WTC11 (cell line): ENCODE measurements around the gene MORN2. TPM values are rescaled to one million over a fixed set of nuclear protein-coding genes. Genes with fewer than 3 reads are reported as not detected.

Source experiments
- ATAC-seq: fragments of 200-7000 bp; cut with Tn5 transposase; 2 replicates; pipeline ENCODE4 v1.10.0; 2021; ENCODE audit warnings: mild to moderate bottlenecking, moderate library complexity
- CTCF ChIA-PET: fragments of 300-600 bp; sonication (Branson Sonifier 250); formaldehyde crosslinking; loops from one replicate; lab custom pipeline; 2021; ENCODE audit warnings: antibody characterized with exemption; lab: Charles Lee
- POLR2A ChIA-PET: fragments of 350-600 bp; sonication (Branson Sonifier 250); formaldehyde crosslinking; loops from one replicate; lab custom pipeline; 2021; ENCODE audit warnings: antibody characterized with exemption; lab: Charles Lee
- DNase-seq: peaks from one replicate; pipeline ENCODE4 v3.0.0; 2021; ENCODE audit warnings: low spot score
- H3K27ac Mint-ChIP-seq: 2 replicates; pipeline ENCODE4 v1.8.0; 2021; ENCODE audit warnings: mixed read lengths
- H3K27me3 Mint-ChIP-seq: 2 replicates; pipeline ENCODE4 v1.8.0; 2021; ENCODE audit warnings: low read depth, mild to moderate bottlenecking, moderate library complexity, mixed read lengths
- H3K36me3 Mint-ChIP-seq: 2 replicates; pipeline ENCODE4 v1.8.0; 2021; ENCODE audit warnings: mixed read lengths
- H3K4me1 Mint-ChIP-seq: 2 replicates; pipeline ENCODE4 v1.8.0; 2022; ENCODE audit warnings: mixed read lengths
- H3K4me3 Mint-ChIP-seq: 2 replicates; pipeline ENCODE4 v1.8.0; 2021; ENCODE audit warnings: mild to moderate bottlenecking, moderate library complexity, mixed read lengths
- H3K9me3 Mint-ChIP-seq: 2 replicates; pipeline ENCODE4 v1.8.0; 2021; ENCODE audit warnings: mixed read lengths
- ARID4B ChIP-seq: sonication (generic); formaldehyde crosslinking; IDR thresholded peaks from 2 replicates; pipeline ENCODE4 v1.8.0; 2023; ENCODE audit warnings: missing genetic modification reagents, mild to moderate bottlenecking, borderline replicate concordance
- ATF2 ChIP-seq: sonication (generic); formaldehyde crosslinking; IDR thresholded peaks from 2 replicates; pipeline ENCODE4 v1.8.1; 2022; ENCODE audit warnings: low read depth, missing genetic modification reagents, borderline replicate concordance
- CBFB ChIP-seq: sonication (generic); formaldehyde crosslinking; IDR thresholded peaks from 2 replicates; pipeline ENCODE4 v1.8.1; 2022; ENCODE audit warnings: mild to moderate bottlenecking, low read depth, missing genetic modification reagents
- CREM ChIP-seq: sonication (generic); formaldehyde crosslinking; IDR thresholded peaks from 2 replicates; pipeline ENCODE4 v1.8.1; 2022; ENCODE audit warnings: mild to moderate bottlenecking, missing genetic modification reagents, moderate library complexity
- CTCF ChIP-seq: fragments of 200-600 bp; IDR thresholded peaks from 2 replicates; pipeline ENCODE4 v1.8.0; 2022; ENCODE audit warnings: antibody characterized with exemption
- FOXP1 ChIP-seq: sonication (generic); formaldehyde crosslinking; IDR thresholded peaks from 2 replicates; pipeline ENCODE4 v1.8.0; 2022; ENCODE audit warnings: missing genetic modification reagents, mild to moderate bottlenecking, moderate library complexity, borderline replicate concordance
- GABPB1 ChIP-seq: sonication (generic); formaldehyde crosslinking; IDR thresholded peaks from 2 replicates; pipeline ENCODE4 v1.8.1; 2023; ENCODE audit warnings: mild to moderate bottlenecking, missing genetic modification reagents
- IRF2 ChIP-seq: sonication (generic); formaldehyde crosslinking; IDR thresholded peaks from 2 replicates; pipeline ENCODE4 v1.8.0; 2022; ENCODE audit warnings: low read depth, missing genetic modification reagents, borderline replicate concordance
- NFYB ChIP-seq: sonication (generic); formaldehyde crosslinking; conservative IDR thresholded peaks from 2 replicates; pipeline ENCODE4 v1.8.0; 2022; ENCODE audit warnings: low read depth, missing genetic modification reagents
- NR2C2 ChIP-seq: sonication (generic); formaldehyde crosslinking; IDR thresholded peaks from 2 replicates; pipeline ENCODE4 v1.8.0; 2022; ENCODE audit warnings: mild to moderate bottlenecking, missing genetic modification reagents
- SMAD3 ChIP-seq: sonication (generic); formaldehyde crosslinking; IDR thresholded peaks from 2 replicates; pipeline ENCODE4 v1.8.0; 2022; ENCODE audit warnings: missing genetic modification reagents, mild to moderate bottlenecking, borderline replicate concordance
- TCF7 ChIP-seq: sonication (generic); formaldehyde crosslinking; IDR thresholded peaks from 2 replicates; pipeline ENCODE4 v1.8.0; 2022; ENCODE audit warnings: mild to moderate bottlenecking, low read depth, missing genetic modification reagents, moderate library complexity
- TP53 ChIP-seq: sonication (generic); formaldehyde crosslinking; IDR thresholded peaks from 2 replicates; pipeline ENCODE4 v1.8.1; 2023; ENCODE audit warnings: mild to moderate bottlenecking, missing genetic modification reagents
- ZNF138 ChIP-seq: sonication (generic); formaldehyde crosslinking; conservative IDR thresholded peaks from 2 replicates; pipeline ENCODE4 v1.8.1; 2022; ENCODE audit warnings: mild to moderate bottlenecking, moderate library complexity, missing genetic modification reagents
- ZNF219 ChIP-seq: sonication (generic); formaldehyde crosslinking; IDR thresholded peaks from 2 replicates; pipeline ENCODE4 v1.8.0; 2023; ENCODE audit warnings: missing genetic modification reagents, mild to moderate bottlenecking, borderline replicate concordance
- total RNA-seq: library from RNA; stranded (reverse); gene quantifications from 3 replicates; pipeline ENCODE4 v1.2.3, GENCODE V29; 2021

Gene MORN2
- total RNA-seq, 1 experiment from 2014 or later: 5.9 TPM

- no peak for DNase-seq
- H3K9me3 Mint-ChIP-seq: no peaks in the 10 kb centered on the region
- TF ChIP-seq ARID4B (CRISPR knock-in tag): no peak
- no peak for TF ChIP-seq IRF2 (CRISPR knock-in tag)
- TF ChIP-seq GABPB1 (CRISPR knock-in tag): no peak
- TF ChIP-seq ZNF219 (CRISPR knock-in tag): no peak
- ChIA-PET POLR2A (no interaction called here), CTCF (no interaction called here)
- no peak overlapping the region for H3K4me3 Mint-ChIP-seq
- H3K27me3 Mint-ChIP-seq: no peaks in the 10 kb centered on the region; the same call in 1 of the 2 replicates
- ATAC-seq: no peak
- H3K4me1 Mint-ChIP-seq: 0 out of 2 replicates have a peak, but pooled peaks cover 3% of the 10 kb centered on the region
- no peak overlapping the region for H3K27ac Mint-ChIP-seq
- H3K36me3 Mint-ChIP-seq: no peaks in the 10 kb centered on the region
Measured at GRCh38 chr2:38887902-38888554, 12.3 kb downstream of the MORN2 start.

- H3K9me3 Mint-ChIP-seq: no peaks in the 10 kb centered on the region
- ChIA-PET CTCF (no interaction called here), POLR2A (no interaction called here)
- H3K4me3 Mint-ChIP-seq: no peak overlapping the region
- TF ChIP-seq TP53: no peak
- no peak for TF ChIP-seq CREM (CRISPR knock-in tag)
- no peak for TF ChIP-seq ATF2 (CRISPR knock-in tag)
- no peak for TF ChIP-seq CBFB
- no peak for TF ChIP-seq ZNF138
- no peak for TF ChIP-seq SMAD3
- no peak for TF ChIP-seq FOXP1 (CRISPR knock-in tag)
- TF ChIP-seq CTCF: no peak
- no peak for TF ChIP-seq NFYB (CRISPR knock-in tag)
- no peak for TF ChIP-seq ZNF219 (CRISPR knock-in tag)
- no peaks in the 10 kb centered on the region; the same call in 1 of the 2 replicates for H3K27me3 Mint-ChIP-seq
- DNase-seq (no peak), ATAC-seq (no peak)
- H3K4me1 Mint-ChIP-seq: 0 out of 2 replicates have a peak, but pooled peaks cover 3% of the 10 kb centered on the region
- H3K27ac Mint-ChIP-seq: no peak overlapping the region
- H3K36me3 Mint-ChIP-seq: no peaks in the 10 kb centered on the region
Measured at GRCh38 chr2:38889045-38889444, 13.3 kb downstream of the MORN2 start.

GRCh38 chr2:38889575-38889974 lies 13.8 kb downstream of the MORN2 start, which contains the start of gene ARHGEF33:
Gene ARHGEF33 (plus strand): TSS chr2:38889875. CDS start chr2:38919448, 29,573 bp downstream.
- Mint-ChIP-seq H3K4me3 (no peak within 1 kb of the TSS), H3K4me1 (0 out of 2 replicates have a peak, but pooled peaks cover 3% of the 10 kb centered on the region), H3K27ac (no peak within 1 kb of the TSS), H3K36me3 (no peaks in the 10 kb centered on the region), H3K27me3 (no peaks in the 10 kb centered on the region; the same call in 1 of the 2 replicates), H3K9me3 (no peaks in the 10 kb centered on the region)
- POLR2A ChIA-PET: no interaction called here
- TF ChIP-seq TCF7 (CRISPR knock-in tag) (no peak), ZNF219 (CRISPR knock-in tag) (no peak), NR2C2 (no peak)
- CTCF ChIA-PET: no interaction called here
- no peak for DNase-seq
- ATAC-seq: no peak
